Stimulated activated memory B cell treated with anti-CD40 and anti-IgM and Interleukin-4, amounts not matched to agents 10 μg/mL and 1 μg/mL and 100 μg/mL, for 72 hours (primary cell): ENCODE results near the gene ANKRD44.

ENCODE experiments used
- ATAC-seq: fragments of 150-1000 bp; cut with Tn5 transposase; 2 replicates; pipeline ENCODE4 v1.10.0; 2021
- H3K27ac Mint-ChIP-seq: one replicate; pipeline ENCODE4 v1.8.0; 2022; ENCODE audit warnings: mild to moderate bottlenecking, mixed read lengths
- H3K27me3 Mint-ChIP-seq: one replicate; pipeline ENCODE4 v1.8.0; 2022; ENCODE audit warnings: mixed read lengths
- H3K36me3 Mint-ChIP-seq: one replicate; pipeline ENCODE4 v1.8.0; 2022; ENCODE audit warnings: mixed read lengths
- H3K4me1 Mint-ChIP-seq: one replicate; pipeline ENCODE4 v1.8.0; 2022; ENCODE audit warnings: mixed read lengths
- H3K4me3 Mint-ChIP-seq: one replicate; pipeline ENCODE4 v1.8.0; 2022; ENCODE audit warnings: mild to moderate bottlenecking, moderate library complexity, mixed read lengths
- H3K9me3 Mint-ChIP-seq: one replicate; pipeline ENCODE4 v1.8.0; 2022; ENCODE audit warnings: mixed read lengths

ANKRD44 gene

DNA sequence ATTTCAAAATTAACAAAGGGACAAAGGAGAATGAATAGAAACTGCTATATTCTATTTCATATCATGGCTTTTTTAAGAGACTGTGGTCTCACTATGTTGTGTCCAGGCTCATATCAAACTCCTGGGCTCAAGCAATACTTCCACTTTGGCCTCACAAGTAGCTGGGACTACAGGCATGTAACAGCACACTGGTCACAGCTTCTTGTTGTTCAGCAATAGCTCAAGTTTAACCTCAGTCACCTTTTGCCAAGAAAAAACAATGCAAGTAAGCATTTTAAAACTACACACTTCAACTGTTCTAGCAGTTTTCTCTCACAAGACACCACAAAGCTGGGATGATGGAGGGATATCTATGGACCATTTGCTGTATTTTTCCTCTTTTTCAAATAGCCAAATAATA is 77.1 kb downstream of the ANKRD44 start:
- Mint-ChIP-seq H3K27me3 (no peaks in the 10 kb centered on the region), H3K27ac (no peak overlapping the region), H3K4me3 (no peak overlapping the region), H3K36me3 (peaks cover 24% of the 10 kb centered on the region), H3K9me3 (no peaks in the 10 kb centered on the region), H3K4me1 (peaks cover 88% of the 10 kb centered on the region)
- ATAC-seq: no peak

- H3K9me3 Mint-ChIP-seq: no peaks in the 10 kb centered on the region
- H3K4me3 Mint-ChIP-seq: no peak overlapping the region
- peaks cover 86% of the 10 kb centered on the region for H3K4me1 Mint-ChIP-seq
- no peaks in the 10 kb centered on the region for H3K27me3 Mint-ChIP-seq
- no peak overlapping the region for H3K27ac Mint-ChIP-seq
- H3K36me3 Mint-ChIP-seq: peaks cover 34% of the 10 kb centered on the region
- no peak for ATAC-seq
These were observed 78.6 kb downstream of the ANKRD44 start for GRCh38 chr2:197232010-197232409.

- H3K36me3 Mint-ChIP-seq: peaks cover 38% of the 10 kb centered on the region
- H3K9me3 Mint-ChIP-seq: no peaks in the 10 kb centered on the region
- ATAC-seq: no peak
- H3K4me1 Mint-ChIP-seq: peaks cover 86% of the 10 kb centered on the region
- H3K27me3 Mint-ChIP-seq: no peaks in the 10 kb centered on the region
- no peak overlapping the region for H3K4me3 Mint-ChIP-seq
- peak overlapping the region; percentile 68 for H3K27ac Mint-ChIP-seq
These were observed 80.8 kb downstream of the ANKRD44 start for GRCh38 chr2:197229509-197230443.

GRCh38 chr2:197223451-197223850 is 87.1 kb downstream of the ANKRD44 start:
- no peaks in the 10 kb centered on the region for H3K9me3 Mint-ChIP-seq
- peak overlapping the region; percentile 49 for H3K27ac Mint-ChIP-seq
- H3K27me3 Mint-ChIP-seq: no peaks in the 10 kb centered on the region

DNA sequence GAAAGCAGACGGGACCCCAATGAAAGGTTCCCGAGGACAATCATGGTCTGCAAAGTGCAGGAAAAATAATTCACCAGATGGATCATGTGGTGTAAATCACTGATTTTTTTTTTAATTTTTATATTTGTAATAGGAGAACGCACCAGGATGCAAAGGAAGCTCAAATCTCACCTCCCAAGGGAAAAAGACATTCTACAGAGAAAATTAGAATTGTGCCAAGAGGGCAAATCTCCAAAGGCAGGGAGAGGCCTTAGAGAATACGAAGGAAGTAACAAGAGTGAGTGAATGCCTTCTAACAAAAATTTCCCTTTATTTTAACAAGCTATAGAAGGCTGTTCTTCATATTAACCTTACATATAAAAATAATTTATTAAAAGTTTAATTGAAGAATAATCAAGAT is 90.9 kb downstream of the ANKRD44 start:
- Mint-ChIP-seq H3K4me3 (no peak overlapping the region), H3K36me3 (no peaks in the 10 kb centered on the region), H3K4me1 (peaks cover 70% of the 10 kb centered on the region), H3K27ac (no peak overlapping the region), H3K9me3 (no peaks in the 10 kb centered on the region), H3K27me3 (no peaks in the 10 kb centered on the region)
- no peak for ATAC-seq

More at GRCh38 chr2:197223451-197223850, 87.1 kb downstream of the ANKRD44 start:
- peaks cover 20% of the 10 kb centered on the region for H3K36me3 Mint-ChIP-seq
- no peak for ATAC-seq
- peaks cover 77% of the 10 kb centered on the region for H3K4me1 Mint-ChIP-seq
- H3K4me3 Mint-ChIP-seq: no peak overlapping the region

DNA sequence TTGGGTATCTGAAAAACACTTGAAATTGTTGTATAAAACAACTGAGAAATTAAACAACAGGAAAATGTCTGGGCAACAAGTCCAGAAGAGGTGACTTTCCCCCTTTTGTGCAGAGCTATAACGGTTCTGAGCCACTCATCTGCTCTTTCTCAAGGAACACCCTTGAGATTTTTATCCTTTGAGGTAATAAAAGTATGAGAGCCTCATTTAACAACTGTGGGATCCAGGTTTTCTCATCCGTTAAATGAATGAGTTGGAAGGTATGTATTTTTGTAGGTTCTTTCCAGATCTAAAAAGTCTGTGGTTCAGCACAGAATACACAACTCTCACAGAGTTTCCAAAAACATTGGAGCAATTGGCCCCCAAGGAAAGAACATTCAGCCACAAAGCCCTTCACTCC is 93.0 kb downstream of the ANKRD44 start:
- no peaks in the 10 kb centered on the region for H3K36me3 Mint-ChIP-seq
- no peak overlapping the region for H3K4me3 Mint-ChIP-seq
- peaks cover 74% of the 10 kb centered on the region for H3K4me1 Mint-ChIP-seq
- H3K27ac Mint-ChIP-seq: peak overlapping the region; percentile 91
- H3K9me3 Mint-ChIP-seq: no peaks in the 10 kb centered on the region
- no peaks in the 10 kb centered on the region for H3K27me3 Mint-ChIP-seq
- ATAC-seq: no peak

GRCh38 chr2:197216361-197216979 is 94.1 kb downstream of the ANKRD44 start:
- no peaks in the 10 kb centered on the region for H3K36me3 Mint-ChIP-seq
- peak overlapping the region; percentile 78 for H3K4me3 Mint-ChIP-seq
- peak overlapping the region; percentile 91 for H3K27ac Mint-ChIP-seq
- no peaks in the 10 kb centered on the region for H3K27me3 Mint-ChIP-seq
- peak; percentile 86 for ATAC-seq
- H3K9me3 Mint-ChIP-seq: no peaks in the 10 kb centered on the region
- peaks cover 74% of the 10 kb centered on the region for H3K4me1 Mint-ChIP-seq

DNA sequence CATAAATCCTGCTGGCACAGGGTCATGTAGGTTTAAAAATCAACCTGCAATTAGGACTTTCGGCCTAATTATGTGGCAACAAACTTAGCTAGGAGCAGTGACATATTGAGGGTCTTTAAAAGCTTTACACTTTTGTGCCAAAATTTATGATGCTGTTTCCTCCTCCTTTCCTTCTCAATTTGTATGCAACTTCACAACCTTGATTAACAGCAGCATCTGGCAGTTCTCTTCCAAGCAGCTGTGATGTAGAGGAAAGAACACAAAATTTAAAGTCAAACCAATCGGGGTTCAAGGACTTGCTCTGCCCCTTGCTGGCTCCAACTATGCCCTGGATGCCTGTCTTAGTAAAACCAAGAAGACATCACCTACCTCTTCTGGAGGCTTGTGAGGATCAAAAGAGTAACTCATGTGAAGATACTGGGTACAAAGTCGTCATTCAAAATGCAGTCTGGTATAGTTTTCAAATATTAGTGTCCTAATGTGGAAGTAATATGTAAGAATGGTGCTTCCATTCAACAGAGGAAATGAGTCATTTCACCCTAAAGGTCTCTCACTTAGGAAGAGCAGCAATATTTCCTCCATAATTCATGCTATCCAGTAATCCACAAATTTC is 94.7 kb downstream of the ANKRD44 start:
- peak overlapping the region; percentile 91 for H3K27ac Mint-ChIP-seq
- peaks cover 4% of the 10 kb centered on the region for H3K36me3 Mint-ChIP-seq
- H3K4me3 Mint-ChIP-seq: peak overlapping the region; percentile 78
- ATAC-seq: peak; percentile 73
- no peaks in the 10 kb centered on the region for H3K9me3 Mint-ChIP-seq
- peaks cover 80% of the 10 kb centered on the region for H3K4me1 Mint-ChIP-seq
- H3K27me3 Mint-ChIP-seq: no peaks in the 10 kb centered on the region

DNA sequence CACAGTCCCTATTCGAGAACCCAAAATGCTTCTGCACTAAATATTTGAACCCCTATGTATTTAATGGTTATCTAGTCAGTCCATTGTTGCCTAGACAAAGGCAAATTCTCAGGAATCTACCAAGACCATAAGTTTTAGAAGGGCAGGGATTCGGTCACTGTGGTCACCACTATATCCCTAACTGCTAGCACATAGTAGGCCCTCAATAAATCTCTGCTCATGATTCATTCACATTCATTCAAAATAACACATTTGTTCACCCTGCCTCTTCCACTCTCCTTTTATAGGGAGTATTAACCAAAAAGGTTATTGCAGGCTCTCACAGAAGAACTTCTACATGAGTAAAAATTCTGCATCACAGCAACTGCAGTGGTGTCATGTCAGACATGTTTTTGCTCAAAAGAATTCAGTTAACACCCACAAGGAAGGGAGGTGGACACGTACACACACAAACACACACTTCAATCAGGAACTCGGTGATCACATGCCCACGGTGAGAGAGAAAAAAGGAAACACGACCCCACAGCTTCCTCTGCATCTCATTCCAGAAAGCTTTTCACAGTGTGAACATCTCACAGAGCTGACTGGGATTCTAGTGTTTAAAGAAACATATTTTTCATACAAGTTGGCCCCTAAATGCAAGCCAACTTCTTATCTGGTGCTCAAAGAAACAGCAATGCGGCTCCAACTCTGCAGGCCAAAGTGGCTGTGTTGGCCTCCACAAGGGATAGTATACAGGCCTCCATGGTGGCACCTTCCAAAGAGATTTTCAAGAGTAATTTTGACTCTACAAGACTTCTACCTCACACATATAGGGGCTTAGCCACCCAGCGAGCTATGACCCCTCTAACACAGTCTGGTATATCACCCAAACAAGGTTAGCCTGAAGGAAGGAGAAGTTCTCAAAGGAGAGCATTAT is 98.0 kb downstream of the ANKRD44 start:
- Mint-ChIP-seq H3K36me3 (peaks cover 10% of the 10 kb centered on the region), H3K4me3 (peak overlapping the region; percentile 72), H3K27ac (peak overlapping the region; percentile 91), H3K4me1 (peaks cover 86% of the 10 kb centered on the region), H3K9me3 (no peaks in the 10 kb centered on the region), H3K27me3 (no peaks in the 10 kb centered on the region)
- peak; percentile 18 for ATAC-seq

GRCh38 chr2:197211881-197212342 is 98.7 kb downstream of the ANKRD44 start:
- no peaks in the 10 kb centered on the region for H3K9me3 Mint-ChIP-seq
- peak overlapping the region; percentile 91 for H3K27ac Mint-ChIP-seq
- peaks cover 10% of the 10 kb centered on the region for H3K36me3 Mint-ChIP-seq
- peak; percentile 43 for ATAC-seq
- no peaks in the 10 kb centered on the region for H3K27me3 Mint-ChIP-seq
- H3K4me1 Mint-ChIP-seq: peaks cover 86% of the 10 kb centered on the region
- H3K4me3 Mint-ChIP-seq: peak overlapping the region; percentile 72

DNA sequence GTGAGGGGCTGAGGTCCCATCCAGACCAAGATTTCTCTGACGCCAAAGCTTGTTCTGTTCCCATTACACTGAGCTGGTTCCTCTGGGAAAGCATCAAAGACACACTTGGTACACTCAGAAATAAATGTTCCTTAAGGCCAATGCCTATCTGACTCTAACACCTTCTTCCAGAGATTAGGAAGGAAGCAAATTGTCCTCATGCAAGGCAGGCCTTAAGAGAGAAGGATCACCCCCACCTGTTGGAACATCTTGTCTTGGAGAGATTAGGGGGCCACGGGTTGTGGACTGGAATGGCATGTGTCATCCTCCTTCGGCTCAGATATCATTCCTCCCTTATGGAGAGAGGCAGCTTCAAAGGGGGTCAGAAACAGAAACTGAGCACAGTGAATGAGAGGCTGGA is 100.2 kb downstream of the ANKRD44 start:
- no peak for ATAC-seq
- H3K27me3 Mint-ChIP-seq: no peaks in the 10 kb centered on the region
- peaks cover 87% of the 10 kb centered on the region for H3K4me1 Mint-ChIP-seq
- peak overlapping the region; percentile 53 for H3K4me3 Mint-ChIP-seq
- H3K9me3 Mint-ChIP-seq: no peaks in the 10 kb centered on the region
- peak overlapping the region; percentile 91 for H3K27ac Mint-ChIP-seq
- peaks cover 15% of the 10 kb centered on the region for H3K36me3 Mint-ChIP-seq

DNA sequence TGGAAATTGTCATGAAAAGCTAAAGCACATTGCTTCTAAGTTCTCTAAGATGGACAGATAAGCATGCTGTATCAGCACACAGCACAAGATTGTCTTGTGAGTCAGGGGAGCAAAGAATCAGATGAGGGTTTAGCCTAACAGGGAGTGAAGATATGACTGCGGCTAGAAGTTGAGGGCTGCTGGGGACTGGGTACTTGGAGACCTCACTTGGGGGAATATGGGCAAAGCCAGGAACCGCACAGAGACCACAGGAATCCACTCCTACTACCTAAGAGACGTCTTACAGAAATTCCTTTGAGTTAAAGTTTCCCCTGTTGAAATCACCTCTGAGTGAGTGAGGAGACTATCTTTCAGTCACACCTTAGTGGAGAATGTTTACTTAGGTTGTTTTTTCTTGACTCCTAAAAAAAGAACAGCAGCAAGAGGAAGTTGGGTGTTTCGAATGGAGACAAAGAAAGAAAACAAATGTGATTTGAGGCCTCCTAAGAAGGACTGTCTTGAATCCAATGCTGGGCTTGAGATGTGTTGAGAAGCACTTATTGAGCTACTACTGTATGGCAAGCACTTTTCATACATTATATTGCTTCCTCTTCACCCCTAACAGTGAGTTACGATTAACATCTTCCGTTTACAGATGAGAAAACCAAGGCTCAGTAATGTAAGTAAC is 100.7 kb downstream of the ANKRD44 start:
- no peaks in the 10 kb centered on the region for H3K9me3 Mint-ChIP-seq
- H3K4me1 Mint-ChIP-seq: peaks cover 93% of the 10 kb centered on the region
- no peaks in the 10 kb centered on the region for H3K27me3 Mint-ChIP-seq
- peaks cover 15% of the 10 kb centered on the region for H3K36me3 Mint-ChIP-seq
- peak; percentile 54 for ATAC-seq
- peak overlapping the region; percentile 91 for H3K27ac Mint-ChIP-seq
- H3K4me3 Mint-ChIP-seq: peak overlapping the region; percentile 53

DNA sequence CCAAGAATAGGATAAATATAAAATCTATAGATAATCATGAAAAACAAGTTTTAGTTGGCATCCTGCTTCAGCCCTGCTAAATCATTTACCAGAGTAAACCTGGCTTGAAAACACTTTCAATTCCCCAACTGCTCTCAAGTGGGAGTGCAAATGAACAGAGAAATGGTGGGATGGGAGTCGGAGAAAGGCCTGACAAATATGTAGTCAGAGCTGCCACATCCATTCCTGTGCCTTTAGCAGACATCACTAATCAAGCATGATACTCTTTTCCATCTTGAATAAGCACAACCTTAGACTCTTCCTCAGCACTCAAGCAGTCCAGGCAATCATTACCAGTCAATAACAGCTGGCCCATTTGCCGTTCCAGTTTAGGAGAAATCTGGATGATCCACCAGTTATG is 101.3 kb downstream of the ANKRD44 start:
- Mint-ChIP-seq H3K9me3 (no peaks in the 10 kb centered on the region), H3K27ac (peak overlapping the region; percentile 91), H3K36me3 (peaks cover 15% of the 10 kb centered on the region), H3K27me3 (no peaks in the 10 kb centered on the region), H3K4me3 (peak overlapping the region; percentile 53), H3K4me1 (peaks cover 96% of the 10 kb centered on the region)
- ATAC-seq: peak; percentile 6

- Mint-ChIP-seq H3K9me3 (no peaks in the 10 kb centered on the region), H3K27ac (peak overlapping the region; percentile 91), H3K4me3 (no peak overlapping the region), H3K36me3 (peaks cover 15% of the 10 kb centered on the region), H3K4me1 (peaks cover 92% of the 10 kb centered on the region), H3K27me3 (no peaks in the 10 kb centered on the region)
- ATAC-seq: no peak
These were observed 101.7 kb downstream of the ANKRD44 start for GRCh38 chr2:197208841-197209240.
